Stromal cell of bone marrow (primary cell): ENCODE results near the gene TTLL10.
"Not testable (repeated sequence)": the region's sequence is repeated elsewhere in the genome, so short reads cannot be mapped to it uniquely, and the experiment has no call there.

ENCODE experiments used
- DNase-seq: peaks from one replicate; pipeline ENCODE4 v3.0.0-alpha.2; 2012; ENCODE audit warnings: low read depth

Gene TTLL10

DNA sequence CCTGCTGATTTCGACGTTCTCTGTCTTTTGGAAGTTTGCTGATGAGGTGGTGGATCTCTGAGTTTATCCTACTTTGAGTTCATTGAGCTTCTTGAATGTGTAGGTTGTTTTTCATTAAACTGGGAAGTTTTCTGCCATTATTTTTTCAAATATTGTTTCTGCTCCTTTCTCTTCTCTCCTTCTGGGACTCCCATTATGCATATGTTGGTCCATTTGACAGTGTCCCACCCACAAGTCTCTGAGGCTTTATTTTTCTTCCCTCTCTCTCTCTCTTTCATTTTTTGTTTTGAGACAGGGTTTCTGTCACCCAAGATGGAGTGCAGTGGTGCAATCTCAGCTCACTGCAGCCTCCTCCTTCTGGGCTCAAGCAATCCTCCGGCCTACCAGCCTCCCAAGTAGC is 21.0 kb downstream of the TTLL10 start:
- no peak for DNase-seq

DNA sequence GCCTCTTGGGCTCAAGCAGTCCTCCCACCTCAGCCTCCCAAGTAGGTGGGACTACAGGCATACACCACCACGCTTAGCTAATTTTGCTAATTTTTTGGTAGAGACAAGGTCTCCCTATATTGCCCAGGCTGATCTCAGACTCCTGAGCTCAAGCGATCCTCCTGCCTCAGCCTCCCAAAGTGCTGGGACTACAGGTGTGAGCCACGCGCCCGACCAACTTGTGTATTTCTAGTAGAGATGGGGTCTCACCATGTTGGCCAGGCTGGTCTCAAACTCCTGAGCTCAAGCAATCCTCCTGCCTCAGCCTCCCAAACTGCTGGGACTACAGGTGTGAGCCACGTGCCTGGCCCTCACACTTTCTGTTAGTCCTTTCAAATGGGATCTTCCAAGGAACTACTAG is 22.0 kb downstream of the TTLL10 start:
- not testable (repeated sequence) for DNase-seq

DNA sequence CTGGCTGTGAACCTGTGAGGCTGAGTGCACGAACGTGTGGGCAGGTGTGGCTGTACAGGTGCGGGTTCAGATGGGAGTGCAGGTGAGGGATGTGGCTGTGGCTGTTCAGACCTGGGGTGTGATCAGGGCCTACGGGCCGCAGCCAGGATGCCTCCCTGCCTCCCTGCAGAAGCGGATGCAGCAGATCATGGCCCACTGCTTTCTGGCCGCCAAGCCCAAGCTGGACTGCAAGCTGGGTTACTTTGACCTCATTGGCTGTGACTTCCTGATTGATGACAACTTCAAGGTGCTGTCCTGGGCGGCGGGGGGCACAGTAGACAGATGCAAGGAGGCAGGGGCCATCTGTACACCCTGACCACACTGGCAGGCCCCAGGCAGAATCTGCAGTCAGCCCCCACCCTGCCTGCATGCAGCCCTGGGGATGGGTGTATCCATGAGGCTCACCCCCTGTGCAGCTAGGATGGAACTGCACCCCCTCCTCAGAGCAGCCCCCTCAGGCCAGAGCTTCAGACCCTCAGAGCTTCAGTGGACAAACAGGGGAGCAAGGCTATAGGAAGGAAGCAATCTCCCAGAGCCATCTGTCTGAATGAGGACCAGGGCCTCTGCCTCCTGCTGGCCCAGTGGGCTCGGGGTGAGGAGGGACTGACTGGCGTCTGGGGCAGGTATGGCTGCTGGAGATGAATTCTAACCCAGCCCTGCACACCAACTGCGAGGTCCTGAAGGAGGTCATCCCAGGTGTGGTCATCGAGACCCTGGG is 22.9 kb downstream of the TTLL10 start:
- DNase-seq = no peak

DNA sequence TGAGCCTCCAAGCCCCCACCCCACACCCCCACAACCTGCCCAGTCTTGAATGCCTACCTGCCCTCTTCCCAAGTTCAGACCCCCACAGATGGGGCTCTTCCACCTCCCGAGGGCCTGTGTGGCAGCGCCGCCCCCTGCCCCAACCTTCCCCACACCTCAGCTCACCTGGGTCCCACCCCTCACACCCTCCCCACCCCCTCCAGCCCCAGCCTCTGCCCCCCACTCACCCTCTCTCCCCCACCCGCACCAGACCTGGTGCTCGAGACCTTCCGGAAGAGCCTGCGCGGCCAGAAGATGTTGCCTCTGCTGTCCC is 23.5 kb downstream of the TTLL10 start:
- no peak for DNase-seq

DNA sequence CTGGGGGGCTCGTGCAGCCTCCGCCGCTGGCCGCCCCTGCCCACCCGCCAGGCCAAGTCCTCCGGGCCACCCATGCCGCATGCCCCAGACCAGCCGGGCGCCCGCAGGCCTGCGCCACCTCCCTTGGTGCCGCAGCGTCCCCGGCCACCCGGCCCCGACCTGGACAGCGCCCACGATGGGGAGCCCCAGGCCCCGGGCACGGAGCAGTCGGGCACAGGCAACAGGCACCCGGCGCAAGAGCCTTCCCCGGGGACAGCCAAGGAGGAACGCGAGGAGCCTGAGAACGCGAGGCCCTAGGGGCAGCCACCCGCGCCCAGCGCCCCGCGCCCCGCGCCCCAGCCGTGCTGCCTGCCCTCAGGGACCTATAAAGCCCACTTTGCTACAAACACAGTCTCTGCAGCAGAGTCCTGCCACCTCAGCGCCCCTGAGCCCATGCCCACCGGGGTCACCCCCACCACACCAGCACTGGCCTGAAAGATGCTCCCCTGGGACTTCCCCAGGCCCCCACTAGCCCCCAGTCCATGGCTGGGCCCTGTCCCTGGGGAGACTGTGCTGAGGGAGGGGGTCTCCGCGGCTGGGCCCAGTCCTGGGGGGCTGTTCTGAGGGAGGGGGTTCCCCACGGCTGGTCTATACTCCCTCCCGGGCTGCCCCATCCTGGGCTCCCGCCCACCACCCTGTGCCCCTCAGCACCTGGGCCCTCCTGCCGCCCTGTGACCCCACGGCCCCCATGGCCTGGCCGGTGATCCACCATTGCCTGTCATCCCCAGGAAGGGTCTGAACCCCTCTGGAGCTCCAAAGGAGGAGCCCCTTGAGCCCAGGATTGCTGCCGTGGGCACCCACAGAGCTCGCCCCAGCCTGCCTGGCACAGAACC is 24.1 kb downstream of the TTLL10 start:
- no peak for DNase-seq

DNA sequence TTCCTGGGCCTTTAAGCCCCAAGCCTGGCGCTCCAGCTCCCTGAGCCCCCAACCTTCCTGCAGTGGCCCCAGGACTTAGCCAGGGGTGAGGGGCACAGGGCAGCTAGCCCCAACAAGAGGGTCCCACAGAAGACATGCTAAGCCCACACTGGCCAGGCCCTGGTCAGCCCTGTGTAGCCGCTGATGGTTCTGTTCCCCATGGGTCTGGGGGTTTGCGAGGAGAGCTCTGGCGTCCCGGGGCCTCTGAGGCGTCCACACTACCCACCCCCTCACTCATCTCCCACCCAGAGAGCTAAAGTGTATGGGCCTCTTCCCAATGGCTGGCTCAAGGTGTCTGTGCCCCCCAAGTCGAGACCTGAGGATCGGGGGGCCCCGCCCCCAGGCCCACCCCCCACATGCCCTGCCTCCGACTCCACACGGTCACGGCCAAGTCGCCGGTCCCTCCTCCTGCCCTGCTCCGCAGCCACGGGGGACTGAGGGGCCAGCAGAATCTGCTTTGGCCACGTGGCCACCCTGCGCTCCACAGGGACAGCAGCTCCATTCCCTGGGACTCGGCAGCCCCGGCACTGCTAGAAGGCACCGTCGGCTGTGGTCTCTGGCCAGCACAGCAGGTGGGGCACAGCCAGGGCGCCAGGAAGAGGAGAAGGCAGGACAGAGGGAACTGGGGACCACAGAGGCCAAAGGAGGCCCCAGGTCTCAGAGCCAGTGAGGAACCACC is 24.9 kb downstream of the TTLL10 start:
- no peak for DNase-seq

DNA sequence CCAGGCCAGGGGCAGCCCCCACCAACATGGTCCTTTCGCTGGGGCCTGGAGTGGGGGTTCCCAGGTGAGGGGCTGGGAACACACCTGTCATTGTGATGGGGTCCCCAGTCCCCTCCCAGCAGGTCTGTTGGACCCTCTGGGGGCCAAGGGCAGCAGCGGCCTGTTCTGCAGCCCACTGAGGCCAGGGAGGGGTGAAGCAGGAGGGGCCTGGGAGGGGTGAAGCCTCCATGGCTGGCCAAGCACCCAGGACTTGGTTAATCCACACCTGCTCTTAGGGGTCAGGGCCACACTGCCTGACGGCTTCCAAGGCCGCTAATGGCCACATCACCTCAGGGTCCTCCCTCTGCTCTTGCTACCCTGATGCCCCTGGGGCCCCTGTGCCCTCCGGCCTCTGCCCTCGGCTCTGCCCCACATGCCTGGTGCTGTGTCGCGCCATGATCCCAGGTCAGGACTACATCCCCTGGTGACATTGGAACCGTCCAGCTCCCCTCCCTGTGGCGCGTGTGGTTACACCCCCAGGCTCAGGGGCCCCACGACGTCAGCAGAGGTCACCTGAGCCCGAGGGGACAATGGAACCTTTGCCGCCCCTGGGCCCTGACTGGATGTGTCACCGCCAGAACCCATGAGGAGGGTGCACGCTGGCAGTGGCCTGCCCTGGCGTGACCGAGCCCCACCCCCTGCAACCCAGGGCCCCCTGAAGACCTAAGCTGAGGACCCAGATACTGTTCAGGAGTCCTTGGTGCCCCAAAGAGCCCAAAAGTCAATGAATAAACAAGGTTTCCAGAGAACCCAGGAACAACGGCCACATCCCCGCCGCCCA is 25.7 kb downstream of the TTLL10 start:
- DNase-seq = no peak

DNA sequence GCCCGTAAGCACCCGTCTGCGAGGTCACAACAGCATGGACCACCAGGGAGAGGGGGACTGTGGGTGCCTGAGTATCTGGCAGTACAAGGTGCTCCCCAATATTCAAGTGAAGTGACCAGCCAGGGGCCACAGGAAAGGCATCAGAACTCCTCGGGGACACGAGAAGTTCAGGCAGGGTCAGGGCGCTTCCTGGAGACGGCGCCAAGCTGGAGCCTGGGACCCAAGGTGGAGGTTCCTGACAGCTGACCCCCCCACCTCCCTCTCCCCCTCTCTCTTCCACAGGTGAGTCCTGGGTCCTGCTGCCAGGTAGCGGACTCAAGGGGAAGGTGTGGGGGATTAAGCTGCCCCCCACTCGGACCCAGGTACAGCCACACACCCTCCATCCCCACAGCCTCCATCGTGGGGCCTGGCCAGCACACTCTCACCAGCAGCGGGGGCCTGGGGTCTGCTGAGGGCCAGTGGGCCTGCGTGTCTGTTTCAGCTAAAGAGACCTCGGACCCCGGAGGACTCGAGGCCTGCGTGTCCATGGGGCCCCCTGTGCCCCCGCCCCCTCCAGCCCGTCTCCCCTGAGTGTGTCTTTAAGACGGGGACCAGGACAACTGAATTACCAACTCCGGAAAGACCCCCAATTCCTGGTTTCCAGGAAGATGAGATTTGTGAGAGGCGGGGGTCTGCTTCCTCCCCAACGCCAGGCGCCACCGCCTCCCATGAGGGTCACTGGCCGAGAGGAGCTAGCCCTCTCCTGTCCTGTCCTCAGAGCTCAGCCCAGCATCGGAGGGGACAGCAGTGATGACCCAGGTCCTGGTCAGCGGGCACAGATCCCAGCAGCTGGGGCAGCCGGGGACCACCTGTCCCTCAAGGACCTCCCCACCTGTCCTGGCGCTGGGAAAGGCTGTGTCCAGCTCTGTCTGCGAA is 26.5 kb downstream of the TTLL10 start:
- no peak for DNase-seq

DNA sequence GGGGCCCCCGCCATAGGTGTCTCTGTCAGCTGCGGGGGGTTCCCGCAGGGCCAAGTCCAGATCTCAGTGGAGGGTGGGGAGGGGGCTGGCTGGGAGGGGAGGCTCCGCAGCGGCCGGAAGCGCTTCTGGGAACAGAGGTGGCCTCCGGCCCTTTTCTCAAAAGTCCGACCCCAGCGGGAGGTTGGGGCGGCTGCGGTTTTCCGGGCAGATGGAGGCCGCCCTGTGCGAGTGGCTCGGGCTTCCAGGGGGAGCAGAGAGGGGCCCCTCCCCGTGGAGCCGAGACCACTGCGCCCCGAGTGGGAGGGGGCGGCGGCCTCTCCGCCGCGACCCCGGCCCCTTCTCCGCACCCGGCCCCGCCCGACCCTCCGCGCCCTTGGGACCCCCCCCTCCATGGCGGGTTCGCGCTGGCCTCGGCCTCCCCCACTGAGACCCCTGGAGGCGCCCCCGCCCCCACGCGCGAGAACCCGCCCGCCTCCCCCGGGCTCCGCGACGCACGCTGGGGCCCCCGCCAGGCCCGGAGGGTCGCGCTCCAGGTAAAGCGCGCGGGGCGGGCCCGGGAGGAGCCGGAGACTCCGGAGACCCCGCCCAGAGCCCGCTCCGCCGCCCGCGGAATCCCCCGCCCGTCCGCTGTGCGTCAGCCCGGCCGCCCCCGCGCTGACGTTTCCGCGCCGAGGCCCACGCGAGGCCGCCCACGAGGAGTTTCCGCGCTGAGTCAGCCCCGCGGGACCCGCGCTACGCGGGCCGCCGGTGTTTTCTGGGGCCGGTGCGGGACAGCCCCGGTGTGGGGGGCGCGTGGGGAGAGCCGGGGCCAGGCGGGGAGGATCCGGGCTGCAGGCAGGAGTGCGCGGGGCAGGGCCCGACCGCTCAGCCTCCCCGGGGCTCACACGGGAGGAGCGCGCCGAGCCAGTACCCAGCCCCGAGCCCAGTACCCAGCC is 27.5 kb downstream of the TTLL10 start:
- peak; percentile 28 for DNase-seq

DNA sequence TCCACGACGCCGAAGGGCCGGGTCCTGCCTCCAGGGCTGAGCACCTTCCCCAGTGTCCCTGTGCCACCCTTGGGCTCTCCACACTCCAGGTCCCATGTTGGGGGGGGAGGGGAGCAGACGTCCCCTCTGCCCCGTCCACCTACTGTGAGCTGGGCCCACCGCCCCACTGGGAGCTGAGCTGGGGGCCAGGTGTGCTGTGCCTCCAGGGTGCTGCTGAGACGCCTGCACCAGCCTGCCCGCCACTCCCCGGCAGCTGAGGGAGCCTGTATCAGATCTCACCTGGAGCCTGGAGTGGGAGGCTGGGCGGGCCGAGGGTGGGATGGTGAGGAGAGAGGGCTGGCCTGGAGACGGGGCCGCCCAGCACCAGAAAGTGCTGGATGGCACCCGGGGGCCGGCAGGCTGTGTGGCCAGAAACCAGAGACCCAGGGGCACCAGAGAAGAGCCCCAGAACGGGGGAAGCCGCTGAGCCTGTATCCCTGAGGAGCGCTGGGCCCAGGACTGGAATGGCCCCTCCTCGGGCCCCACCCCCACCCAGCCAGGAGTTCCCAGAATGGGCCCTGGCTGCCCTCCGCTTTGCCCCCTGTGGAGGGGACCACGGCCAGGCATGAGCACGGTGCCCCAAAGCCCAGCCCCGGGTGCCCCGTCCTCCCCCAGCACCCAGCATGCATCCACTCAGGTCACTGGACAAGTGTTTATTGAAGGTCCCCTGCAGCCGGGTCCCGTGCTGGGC is 29.3 kb downstream of the TTLL10 start:
- no peak for DNase-seq

DNA sequence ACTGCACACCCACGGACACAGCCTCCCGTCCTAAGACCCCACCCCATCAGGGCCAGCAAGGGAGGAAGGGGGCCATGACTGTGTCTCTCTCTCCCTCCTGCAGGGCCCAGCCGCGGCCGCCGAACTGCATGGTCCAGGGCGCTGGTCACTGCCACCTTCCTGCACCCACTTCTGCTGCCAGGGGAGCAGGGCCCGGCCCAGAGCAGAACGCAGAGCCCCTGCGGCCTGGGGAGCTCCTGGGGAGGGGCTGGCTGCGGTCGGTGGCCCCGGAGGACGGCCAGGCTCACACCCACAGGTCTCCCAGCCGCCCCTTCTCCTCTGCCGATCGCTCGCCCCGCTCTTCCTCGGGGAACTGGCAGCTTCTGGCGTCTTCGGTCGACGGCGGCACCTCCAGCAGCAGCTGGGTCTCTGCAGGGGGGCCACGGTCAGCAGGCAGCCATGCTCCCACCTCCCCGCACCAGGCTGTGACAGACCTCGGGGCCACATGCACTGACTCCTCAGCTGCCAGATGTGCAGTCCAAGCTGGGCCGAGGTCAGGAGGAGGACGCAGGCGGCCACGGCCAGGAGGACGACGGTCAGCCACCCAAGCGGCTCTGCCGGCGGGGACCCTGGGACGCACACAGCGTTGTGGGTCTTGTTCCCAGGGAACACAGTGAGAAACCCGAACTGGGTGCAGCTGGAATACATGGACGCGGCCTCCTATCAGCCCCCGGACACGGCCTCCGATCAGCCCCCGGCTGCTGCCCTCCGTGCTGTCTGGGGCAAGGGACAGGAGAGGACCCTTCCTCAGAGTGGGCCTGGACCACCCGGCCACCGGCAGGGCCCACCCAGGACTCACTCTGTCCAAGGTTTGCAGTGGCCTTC is 30.1 kb downstream of the TTLL10 start:
- no peak for DNase-seq

DNA sequence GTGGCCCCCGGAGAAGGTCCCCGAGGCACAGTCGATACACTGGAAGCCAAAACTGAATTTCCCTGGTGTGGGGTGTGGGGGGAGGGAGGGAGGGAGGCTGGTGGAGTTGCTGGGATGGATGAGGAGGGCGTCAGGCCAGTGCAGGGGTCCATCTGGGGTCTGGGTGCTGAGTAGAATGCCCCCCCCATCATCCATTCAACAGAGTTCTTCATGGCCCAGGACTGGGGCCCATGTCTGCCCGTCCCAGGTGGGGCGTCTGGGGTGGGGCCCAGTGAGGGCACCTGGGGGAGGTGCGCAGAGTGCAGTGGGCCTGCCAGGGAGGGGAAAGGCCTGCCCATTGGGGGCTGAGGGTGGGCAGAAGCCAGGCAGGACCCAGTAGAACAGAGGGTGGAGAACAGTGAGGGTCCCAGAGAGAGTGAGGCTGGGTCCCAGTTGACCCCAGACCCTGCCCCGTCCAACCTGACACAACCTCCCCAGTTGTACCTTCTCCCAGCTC is 30.8 kb downstream of the TTLL10 start:
- no peak for DNase-seq

DNA sequence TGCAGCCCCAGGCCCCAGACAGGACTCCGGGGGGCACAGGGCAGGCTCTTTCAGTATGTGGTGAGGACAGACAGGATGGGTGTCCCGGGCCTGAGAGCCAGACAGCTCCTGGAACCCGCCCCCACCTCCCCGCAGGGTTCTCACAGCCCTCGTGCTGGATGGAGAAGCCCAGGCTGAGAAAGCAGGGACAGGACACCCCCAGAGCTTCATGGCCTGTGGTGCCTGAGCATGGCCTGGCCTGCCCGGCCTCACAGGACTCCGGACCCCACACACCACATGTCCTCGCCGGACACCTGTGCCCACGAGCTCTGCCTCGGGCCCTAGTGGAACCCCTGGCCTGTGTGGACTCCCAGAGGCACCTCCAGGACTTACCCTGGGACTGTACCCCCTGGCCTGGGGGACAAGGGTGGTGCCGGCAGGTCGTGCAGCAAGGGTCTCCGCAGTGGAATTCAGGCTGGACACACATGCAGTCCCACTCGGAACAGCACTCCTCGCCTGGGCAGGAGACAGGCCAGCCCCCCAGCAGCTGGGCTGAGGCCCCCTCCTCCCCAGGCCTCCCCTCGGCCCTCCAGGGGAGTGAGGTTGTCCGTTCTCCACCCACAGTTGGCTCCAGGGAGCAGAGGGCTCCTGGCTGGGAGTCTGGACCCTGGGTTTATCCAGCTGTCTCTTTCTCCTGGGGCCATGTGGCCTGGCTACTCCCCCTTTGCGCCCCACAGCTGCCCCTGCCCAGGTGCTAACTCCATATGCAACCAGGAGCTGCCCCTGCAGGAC is 31.5 kb downstream of the TTLL10 start:
- DNase-seq = no peak

DNA sequence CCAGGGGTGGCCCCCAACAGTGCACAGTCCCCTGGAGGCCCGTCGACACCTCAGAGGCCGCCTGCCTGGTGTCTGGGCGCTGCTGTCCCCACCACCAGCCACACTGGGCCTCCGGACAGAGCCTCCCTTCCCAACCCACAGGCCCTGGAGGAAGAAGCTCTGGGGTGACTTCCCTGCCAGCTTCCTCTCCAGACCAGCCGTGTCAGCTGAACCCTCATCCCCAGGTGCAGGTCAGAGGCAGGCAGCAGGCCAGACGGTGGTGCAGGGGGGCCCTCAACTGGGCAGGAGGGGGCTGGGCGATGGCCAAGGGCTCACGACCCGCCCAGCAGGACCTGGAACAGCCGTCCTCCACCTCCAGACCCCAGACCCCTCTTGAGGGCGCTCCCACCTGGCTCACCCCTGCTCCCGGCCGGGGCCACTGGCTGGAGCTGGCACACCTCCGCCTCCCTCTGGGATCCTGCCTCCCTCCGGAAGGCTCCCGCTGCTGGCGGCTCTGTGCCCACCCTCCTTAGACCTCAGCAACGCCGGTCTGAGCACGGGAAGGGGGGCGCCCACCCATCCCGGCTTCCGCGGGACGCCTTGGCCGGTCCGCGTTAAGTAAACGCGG is 32.2 kb downstream of the TTLL10 start:
- DNase-seq = no peak

DNA sequence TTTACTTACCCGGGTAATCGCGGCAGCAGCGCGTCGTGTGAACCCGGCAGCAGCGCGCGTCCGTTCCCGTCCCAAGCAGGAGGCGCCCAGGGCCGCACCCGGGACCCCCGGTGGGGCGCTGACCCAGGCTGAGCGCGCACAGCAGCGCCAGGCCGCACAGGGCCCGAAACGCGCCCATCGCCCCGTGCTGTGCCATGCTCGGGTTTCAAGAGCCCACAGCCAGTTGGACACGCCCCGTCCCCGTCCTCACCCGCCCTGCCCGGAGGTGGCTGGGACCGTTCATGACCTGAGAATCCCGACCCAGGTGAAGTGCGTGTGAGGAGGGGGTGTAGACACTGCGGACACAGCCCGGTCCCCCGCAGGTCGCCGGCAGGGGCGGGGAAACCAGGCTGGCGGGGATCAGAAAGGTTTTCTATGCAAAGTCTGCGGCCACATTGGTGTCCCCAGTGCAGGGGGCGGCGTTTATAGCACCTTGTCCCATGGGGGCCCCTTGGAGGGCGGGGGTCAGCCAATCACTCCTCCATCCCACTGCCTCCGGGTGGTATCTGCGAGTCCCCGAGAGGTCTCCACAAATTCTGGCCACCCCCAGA is 32.8 kb downstream of the TTLL10 start, which contains the start of gene TNFRSF18:
TNFRSF18 (minus strand) TSS at position 217 of the 590 bp plus-strand sequence; CDS start at position 196, 21 bp downstream.
- DNase-seq = no peak

DNA sequence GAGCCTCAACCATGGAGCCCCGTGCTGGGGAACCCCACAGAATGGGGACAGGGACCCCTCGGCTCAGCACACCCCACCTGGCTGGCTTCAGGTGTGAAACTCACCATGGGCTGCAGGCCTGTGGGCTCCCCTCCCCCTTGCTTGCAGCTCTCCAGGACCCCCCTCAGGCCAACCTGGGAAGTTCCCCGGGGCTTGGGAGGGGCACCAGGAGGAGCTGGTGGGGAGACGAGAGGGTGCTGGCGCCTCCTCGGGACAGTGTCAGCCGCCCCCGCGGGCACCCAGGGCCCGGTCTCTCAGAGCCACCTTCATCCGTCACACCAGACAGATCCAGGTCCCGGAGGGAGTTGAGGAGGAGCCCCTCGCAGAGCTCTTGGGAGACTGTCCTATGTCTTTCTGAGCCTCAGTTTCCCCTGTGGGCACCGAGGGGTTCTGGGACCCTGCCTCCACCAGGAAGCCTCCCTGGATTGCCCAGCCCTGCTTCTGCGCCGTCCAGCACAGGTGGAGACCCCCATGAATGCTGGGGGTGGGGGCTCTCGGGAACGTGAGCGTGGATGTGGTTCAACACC is 33.4 kb downstream of the TTLL10 start:
- DNase-seq = no peak
